Measurements from ENCODE around the gene SMPD1. TPM values are rescaled to one million over a fixed set of nuclear protein-coding genes. Genes with fewer than 3 reads are reported as not detected.

SMPD1 gene
- total RNA-seq, 1 donor from 2014 or later = 27.1 TPM

- H3K27ac Mint-ChIP-seq = no peak overlapping the region
- no peaks in the 10 kb centered on the region for H3K36me3 Mint-ChIP-seq
- H3K27me3 Mint-ChIP-seq (ENCODE audit: low read depth) = peaks cover 21% of the 10 kb centered on the region
- peak in 1 of 2 experiments; percentile 41 for DNase-seq (ENCODE audit: low spot score in 2 of 2, unreplicated experiment in 2 of 2)
- no peak overlapping the region for H3K4me3 Mint-ChIP-seq
- TF ChIP-seq, protein P1, sequence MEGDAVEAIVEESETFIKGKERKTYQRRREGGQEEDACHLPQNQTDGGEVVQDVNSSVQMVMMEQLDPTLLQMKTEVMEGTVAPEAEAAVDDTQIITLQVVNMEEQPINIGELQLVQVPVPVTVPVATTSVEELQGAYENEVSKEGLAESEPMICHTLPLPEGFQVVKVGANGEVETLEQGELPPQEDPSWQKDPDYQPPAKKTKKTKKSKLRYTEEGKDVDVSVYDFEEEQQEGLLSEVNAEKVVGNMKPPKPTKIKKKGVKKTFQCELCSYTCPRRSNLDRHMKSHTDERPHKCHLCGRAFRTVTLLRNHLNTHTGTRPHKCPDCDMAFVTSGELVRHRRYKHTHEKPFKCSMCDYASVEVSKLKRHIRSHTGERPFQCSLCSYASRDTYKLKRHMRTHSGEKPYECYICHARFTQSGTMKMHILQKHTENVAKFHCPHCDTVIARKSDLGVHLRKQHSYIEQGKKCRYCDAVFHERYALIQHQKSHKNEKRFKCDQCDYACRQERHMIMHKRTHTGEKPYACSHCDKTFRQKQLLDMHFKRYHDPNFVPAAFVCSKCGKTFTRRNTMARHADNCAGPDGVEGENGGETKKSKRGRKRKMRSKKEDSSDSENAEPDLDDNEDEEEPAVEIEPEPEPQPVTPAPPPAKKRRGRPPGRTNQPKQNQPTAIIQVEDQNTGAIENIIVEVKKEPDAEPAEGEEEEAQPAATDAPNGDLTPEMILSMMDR (IDR thresholded peaks at IDR 0.05; ENCODE audit: unreplicated experiment) = no peak
- H3K4me1 Mint-ChIP-seq = peaks cover 6% of the 10 kb centered on the region
- H3K9me3 Mint-ChIP-seq = no peaks in the 10 kb centered on the region
Observed at GRCh38 chr11:6418557-6419008, 28.3 kb downstream of the SMPD1 start.

- H3K4me1 Mint-ChIP-seq = peaks cover 6% of the 10 kb centered on the region
- H3K9me3 Mint-ChIP-seq = no peaks in the 10 kb centered on the region
- no peak within 1 kb of the TSS for H3K27ac Mint-ChIP-seq
- peak; percentile 57 to 76 for DNase-seq (ENCODE audit: low spot score in 2 of 2, unreplicated experiment in 2 of 2)
- H3K36me3 Mint-ChIP-seq = no peaks in the 10 kb centered on the region
- TF ChIP-seq, protein P1 (IDR thresholded peaks at IDR 0.05; ENCODE audit: unreplicated experiment) = no peak
- H3K4me3 Mint-ChIP-seq = peak within 1 kb of the TSS; percentile 75
- peaks cover 26% of the 10 kb centered on the region for H3K27me3 Mint-ChIP-seq (ENCODE audit: low read depth)
Observed at GRCh38 chr11:6419009-6419631, 28.8 kb downstream of the SMPD1 start, which contains the start of gene APBB1. TSS of gene APBB1 (minus strand) at chr11:6419094. CDS start at chr11:6411347, 7,747 bp downstream.

DNA sequence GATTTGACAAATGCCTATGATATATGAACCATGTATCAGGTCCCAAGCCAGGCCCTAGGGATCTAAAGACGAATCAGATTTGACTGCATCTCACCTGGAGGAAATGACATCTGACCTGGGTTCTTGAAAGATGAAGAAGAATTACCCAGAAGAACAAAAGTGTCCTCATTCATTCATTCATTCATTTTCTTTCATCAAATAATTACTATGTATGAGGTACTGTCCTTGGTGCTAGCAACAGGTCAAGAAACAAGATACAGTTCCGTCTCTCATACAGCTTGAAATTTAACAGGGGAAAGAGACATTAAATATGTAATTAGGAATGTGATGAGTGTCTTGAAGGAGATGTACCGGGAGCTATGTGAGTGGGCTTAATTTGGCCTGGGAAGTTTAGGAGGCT, 30.4 kb downstream of the SMPD1 start:
- Mint-ChIP-seq H3K27me3 (ENCODE audit: low read depth) (peaks cover 36% of the 10 kb centered on the region), H3K4me3 (no peak overlapping the region), H3K4me1 (peaks cover 6% of the 10 kb centered on the region), H3K36me3 (no peaks in the 10 kb centered on the region), H3K9me3 (no peaks in the 10 kb centered on the region), H3K27ac (no peak overlapping the region)
- TF ChIP-seq, protein P1 (IDR thresholded peaks at IDR 0.05; ENCODE audit: unreplicated experiment) = no peak
- no peak for DNase-seq (ENCODE audit: low spot score in 2 of 2, unreplicated experiment in 2 of 2)

DNA sequence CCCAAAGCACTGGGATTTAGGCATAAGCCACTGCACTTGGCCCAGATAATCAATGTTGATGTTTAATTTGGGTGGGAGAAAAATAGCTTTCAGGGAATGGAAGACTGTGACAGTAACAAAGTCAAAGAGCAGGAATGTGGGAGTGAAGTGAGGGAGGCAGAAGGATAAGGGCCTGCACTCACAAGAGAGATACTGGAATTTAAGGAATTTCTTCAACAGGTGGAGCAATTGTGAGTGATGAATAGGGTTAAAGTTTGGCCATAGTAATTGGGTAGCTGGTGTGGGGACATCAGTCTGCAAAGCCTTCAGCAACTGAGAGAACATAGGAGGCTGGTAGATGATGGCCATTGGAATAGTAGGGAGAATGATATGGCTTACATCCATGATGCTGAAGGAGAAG, 37.2 kb downstream of the SMPD1 start:
- DNase-seq (ENCODE audit: low spot score in 2 of 2, unreplicated experiment in 2 of 2) = no peak
- H3K9me3 Mint-ChIP-seq = no peaks in the 10 kb centered on the region
- no peak overlapping the region for H3K4me3 Mint-ChIP-seq
- H3K4me1 Mint-ChIP-seq = peaks cover 5% of the 10 kb centered on the region
- TF ChIP-seq, protein P1 (IDR thresholded peaks at IDR 0.05; ENCODE audit: unreplicated experiment) = no peak
- H3K27me3 Mint-ChIP-seq (ENCODE audit: low read depth) = peaks cover 28% of the 10 kb centered on the region
- H3K27ac Mint-ChIP-seq = no peak overlapping the region
- no peaks in the 10 kb centered on the region for H3K36me3 Mint-ChIP-seq

DNA sequence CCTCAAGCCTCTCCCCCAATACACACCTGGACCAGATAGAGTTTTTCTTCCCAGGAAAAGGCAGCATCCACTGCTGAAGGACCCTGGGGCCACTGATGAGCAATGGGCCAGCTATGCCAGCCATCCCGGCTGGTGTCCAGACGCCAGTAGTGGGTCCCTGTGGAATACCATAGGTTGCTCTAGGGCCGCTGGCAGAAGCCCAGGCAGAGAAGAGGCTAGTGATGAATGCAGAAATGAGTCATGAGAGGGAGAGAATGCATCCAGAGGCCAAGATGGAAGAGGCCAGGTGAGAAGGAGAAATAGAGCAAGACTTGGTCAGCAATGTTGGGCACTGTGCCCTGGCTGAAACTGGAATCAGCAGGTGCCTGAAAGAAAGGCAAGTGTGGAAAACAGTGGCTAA, 41.6 kb downstream of the SMPD1 start:
- Mint-ChIP-seq H3K9me3 (no peaks in the 10 kb centered on the region), H3K36me3 (no peaks in the 10 kb centered on the region), H3K4me1 (peaks cover 5% of the 10 kb centered on the region), H3K27me3 (ENCODE audit: low read depth) (no peaks in the 10 kb centered on the region), H3K4me3 (no peak overlapping the region), H3K27ac (no peak overlapping the region)
- no peak for DNase-seq (ENCODE audit: low spot score in 2 of 2, unreplicated experiment in 2 of 2)
- TF ChIP-seq, protein P1 (IDR thresholded peaks at IDR 0.05; ENCODE audit: unreplicated experiment) = no peak

Measured in mesothelial cell of epicardium (in vitro differentiated cells).